GM19438 (cell line): ENCODE results near the gene MEGF8.
"Not testable (repeated sequence)": the region's sequence is repeated elsewhere in the genome, so short reads cannot be mapped to it uniquely, and the experiment has no call there.

Source experiments
- ATAC-seq: cut with Tn5 transposase; IDR thresholded peaks from one replicate; pipeline ENCODE4 v1.9.1; 2021; ENCODE audit warnings: low read depth; ENCODE audit not compliant: unreplicated experiment

Gene MEGF8

DNA sequence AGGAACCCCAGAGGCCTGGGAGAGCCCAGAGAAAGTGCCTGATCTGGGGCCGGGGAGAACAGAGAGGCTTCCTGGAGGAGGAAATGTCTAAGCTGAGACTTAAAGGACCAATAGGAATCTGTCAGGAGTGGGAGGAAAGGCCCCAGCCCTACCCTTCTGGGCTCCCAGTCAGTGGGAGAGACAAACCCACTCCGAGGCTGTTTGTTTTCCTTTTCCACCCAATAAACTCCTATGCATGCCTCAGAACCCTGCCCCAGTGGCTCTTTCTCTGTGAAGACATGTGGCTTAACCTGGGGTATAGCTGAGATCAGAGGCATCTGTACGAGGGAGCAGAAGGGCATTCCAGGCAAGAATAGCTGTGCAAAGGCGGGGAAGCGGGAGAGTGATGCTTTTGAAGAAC, 1.9 kb downstream of the MEGF8 start:
- no peak for ATAC-seq

GRCh38 chr19:42328106-42328505, 2.7 kb downstream of the MEGF8 start:
- ATAC-seq = no peak

DNA sequence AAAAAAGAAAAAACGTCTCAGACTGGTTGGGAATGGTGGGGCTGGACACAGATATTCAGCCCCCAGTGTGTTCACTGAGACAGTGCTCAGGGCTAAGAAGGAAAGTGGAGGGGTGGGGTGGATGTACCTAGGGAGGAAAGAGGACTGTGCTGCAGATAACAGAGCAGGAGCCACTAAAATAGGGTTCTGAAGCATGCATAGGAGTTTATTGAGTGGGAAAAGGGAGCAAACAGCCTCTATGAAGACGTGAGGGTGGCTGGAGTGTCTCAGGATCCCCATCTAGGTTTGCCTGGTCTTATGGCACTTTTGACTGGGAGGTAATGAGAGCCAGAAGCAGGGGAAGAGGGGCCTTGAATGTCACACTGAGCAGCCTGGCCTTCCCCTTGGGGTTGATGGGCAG, 3.4 kb downstream of the MEGF8 start:
- no peak for ATAC-seq

- ATAC-seq = no peak
Observed at GRCh38 chr19:42330241-42330711, 4.8 kb downstream of the MEGF8 start.

- not testable (repeated sequence) for ATAC-seq
Observed at GRCh38 chr19:42331333-42331732, 5.9 kb downstream of the MEGF8 start.

- ATAC-seq = no peak
Observed at GRCh38 chr19:42332059-42332458, 6.6 kb downstream of the MEGF8 start.

DNA sequence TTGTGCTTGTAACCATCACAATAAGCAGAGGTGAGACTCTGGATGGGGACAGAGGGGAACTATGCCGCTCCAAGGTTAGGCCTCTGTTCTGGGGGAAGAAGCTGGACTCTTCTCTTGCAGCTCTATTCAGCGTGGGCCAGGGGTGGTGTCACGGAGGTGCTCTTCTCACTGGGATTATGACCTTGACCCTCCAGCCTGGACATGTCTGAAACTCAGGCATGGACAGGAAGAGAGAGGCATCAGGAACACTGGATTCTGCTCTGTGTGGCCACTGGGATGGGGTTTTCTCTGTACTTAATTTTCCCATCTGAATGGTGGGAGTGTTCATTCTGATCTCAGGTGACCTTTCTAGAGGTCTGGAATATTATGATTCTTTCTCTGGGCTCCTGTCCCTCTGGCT, 7.6 kb downstream of the MEGF8 start:
- no peak for ATAC-seq

DNA sequence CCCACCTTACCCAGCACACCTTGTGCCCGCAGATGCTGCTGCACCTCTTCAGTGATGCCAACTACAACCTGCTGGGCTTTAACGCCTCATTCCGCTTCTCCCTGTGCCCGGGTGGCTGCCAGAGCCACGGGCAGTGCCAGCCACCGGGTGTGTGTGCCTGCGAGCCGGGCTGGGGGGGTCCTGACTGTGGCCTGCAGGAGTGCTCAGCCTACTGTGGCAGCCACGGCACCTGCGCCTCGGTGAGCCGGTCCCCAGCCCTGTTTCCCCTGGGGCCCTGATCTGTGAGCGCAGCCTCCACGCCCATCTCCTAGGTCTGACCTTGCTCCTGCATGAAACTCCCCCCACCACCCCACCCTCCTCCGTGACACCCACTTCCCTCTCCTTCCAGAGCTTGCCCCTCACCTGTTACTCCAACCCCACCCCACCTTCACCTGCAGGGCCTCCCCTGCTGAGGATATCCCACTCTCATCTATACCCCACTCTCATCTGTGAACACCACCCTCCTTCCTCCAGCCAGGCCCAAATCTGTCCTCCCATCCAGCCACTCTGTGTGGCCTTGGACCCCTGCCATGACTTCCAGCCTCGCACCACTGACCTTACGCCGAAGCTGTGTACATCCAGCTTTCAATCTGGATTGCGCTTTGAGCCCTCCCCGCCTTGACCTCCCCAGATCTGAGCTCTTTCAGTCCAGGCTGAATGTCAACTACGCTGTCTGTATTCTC, 8.7 kb downstream of the MEGF8 start:
- no peak for ATAC-seq

- ATAC-seq = no peak
Observed at GRCh38 chr19:42334697-42335373, 9.4 kb downstream of the MEGF8 start.

DNA sequence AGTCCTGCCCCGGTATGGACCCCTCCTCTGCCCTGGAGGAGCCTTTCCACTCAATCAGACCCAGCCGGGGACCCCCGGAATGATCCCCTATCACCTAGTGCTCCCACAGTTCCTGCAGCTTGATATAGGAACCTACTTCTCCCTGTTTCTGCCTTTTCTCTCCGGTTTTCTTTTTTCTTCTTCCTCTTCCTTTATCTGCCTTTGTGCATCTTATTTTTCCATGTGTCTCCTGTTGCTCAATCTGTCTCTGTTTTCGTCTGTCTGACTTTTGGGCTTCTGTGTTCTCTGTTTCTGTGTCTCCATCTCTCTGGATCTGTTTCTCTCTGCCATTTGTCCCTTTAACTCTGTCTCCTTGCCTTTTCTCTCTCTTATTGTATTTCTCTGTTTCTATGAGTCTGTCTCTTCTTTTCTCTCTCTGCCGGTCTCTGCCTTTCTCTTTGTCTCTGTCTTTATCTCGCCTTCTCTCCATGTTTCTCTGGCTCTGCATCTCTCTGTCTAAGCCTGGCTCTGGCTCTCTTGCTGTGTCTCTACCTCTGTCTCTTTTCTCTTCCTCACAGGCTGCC, 10.0 kb downstream of the MEGF8 start:
- no peak for ATAC-seq

- ATAC-seq = no peak
Observed at GRCh38 chr19:42335971-42336370, 10.5 kb downstream of the MEGF8 start.

- not testable (repeated sequence) for ATAC-seq
Observed at GRCh38 chr19:42339126-42339860, 13.9 kb downstream of the MEGF8 start.

- not testable (repeated sequence) for ATAC-seq
Observed at GRCh38 chr19:42339922-42340321, 14.5 kb downstream of the MEGF8 start.

GRCh38 chr19:42343344-42344110, 18.1 kb downstream of the MEGF8 start:
- no peak for ATAC-seq

DNA sequence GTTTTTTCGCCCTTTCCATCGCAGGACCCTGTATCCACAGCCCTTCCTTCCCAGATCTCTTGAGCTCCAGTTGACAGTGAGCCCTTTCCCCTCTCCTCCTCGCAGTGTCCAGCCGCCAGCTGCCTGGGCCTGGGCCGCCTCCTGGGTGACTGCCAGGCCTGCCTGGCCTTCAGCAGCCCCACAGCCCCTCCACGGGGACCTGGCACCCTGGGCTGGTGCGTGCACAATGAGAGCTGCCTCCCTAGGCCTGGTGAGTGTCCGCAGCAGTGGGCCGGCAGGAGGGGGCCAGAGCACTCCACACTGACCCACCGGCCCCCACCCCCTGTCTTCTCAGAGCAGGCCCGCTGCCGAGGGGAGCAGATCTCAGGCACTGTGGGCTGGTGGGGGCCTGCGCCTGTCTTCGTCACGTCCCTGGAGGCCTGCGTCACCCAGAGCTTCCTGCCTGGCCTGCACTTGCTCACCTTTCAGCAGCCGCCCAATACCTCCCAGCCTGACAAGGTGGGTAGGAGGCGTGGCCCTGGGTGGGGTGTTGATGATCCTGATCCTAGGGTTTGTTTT, 19.0 kb downstream of the MEGF8 start:
- ATAC-seq = no peak

GRCh38 chr19:42345191-42345812, 19.9 kb downstream of the MEGF8 start:
- no peak for ATAC-seq

DNA sequence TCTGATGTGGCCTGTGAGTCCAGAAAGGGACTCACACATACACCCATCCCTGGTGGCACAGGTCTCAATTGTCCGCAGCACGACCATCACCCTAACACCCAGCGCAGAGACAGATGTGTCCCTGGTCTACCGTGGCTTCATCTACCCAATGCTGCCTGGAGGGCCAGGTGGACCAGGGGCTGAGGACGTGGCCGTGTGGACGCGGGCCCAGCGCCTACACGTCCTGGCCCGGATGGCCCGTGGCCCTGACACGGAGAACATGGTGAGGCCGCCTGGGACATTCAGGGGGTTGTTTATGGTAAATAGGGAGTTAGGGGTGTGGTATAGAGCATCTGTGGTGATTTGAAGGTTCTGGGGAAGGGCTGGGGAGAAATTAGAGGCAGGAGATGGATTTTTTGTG, 22.8 kb downstream of the MEGF8 start:
- ATAC-seq = no peak

DNA sequence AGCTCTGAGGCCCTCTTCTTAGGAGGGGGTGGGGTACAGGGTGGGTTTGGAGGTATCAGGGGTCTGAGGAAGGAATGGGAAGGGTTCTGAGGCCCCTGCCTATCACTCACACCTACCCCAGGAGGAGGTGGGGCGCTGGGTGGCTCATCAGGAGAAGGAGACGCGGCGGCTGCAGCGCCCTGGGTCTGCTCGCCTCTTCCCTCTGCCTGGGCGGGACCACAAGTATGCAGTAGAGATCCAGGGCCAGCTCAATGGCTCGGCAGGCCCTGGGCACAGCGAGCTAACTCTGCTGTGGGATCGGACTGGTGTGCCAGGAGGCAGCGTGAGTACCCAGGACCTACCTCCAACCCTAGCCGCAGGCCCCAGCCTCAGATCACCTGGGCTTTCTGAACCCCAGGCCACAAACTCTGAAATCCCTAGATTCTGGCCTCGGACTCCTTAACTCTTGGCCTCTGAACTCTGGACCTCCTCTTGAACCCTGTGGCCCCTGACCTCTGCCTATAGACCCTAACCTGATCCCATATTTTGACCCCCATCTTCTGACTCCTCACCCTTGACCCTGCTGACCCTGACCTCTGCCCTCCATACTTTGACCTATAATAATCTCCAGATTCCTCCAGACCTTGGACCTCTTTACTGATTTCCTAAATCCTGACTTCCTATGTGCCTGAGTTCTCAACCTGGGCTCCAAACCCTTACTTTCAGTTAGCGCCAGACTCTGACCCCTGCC, 24.1 kb downstream of the MEGF8 start:
- no peak for ATAC-seq

- no peak for ATAC-seq
Observed at GRCh38 chr19:42350417-42350816, 25.0 kb downstream of the MEGF8 start.
